Endothelial cell of umbilical vein (primary cell): ENCODE measurements around the gene GAA. TPM values are rescaled to one million over a fixed set of nuclear protein-coding genes. Genes with fewer than 3 reads are reported as not detected.

Experiments
- BruUV-seq: library from RNA; stranded (reverse); fragments of 400-500 nt; replicated peaks from 2 replicates; lab custom pipeline; 2021; lab: Mats Ljungman, UMichigan
- CTCF ChIA-PET: fragments of 300-600, 350-600 bp; sonication (Branson Sonifier 250); formaldehyde crosslinking; loops from one replicate; lab custom pipeline; 2021; ENCODE audit warnings: antibody characterized with exemption, inconsistent platforms; lab: Charles Lee
- POLR2A ChIA-PET: fragments of 300-600, 350-600 bp; sonication (Branson Sonifier 250); formaldehyde crosslinking; loops from one replicate; lab custom pipeline; 2021; ENCODE audit warnings: antibody characterized with exemption, inconsistent platforms; lab: Charles Lee
- DNase-seq: peaks from one replicate; pipeline ENCODE4 v3.0.0-alpha.2; 2011; ENCODE audit warnings: low read depth, low spot score
- FAIRE-seq: peaks from 2 replicates; lab custom pipeline; 2011; peaks lifted over from hg19 to GRCh38; lab: Jason Lieb, UNC
- H2AFZ ChIP-seq: 2 replicates; pipeline ENCODE4 v1.6.0; 2012; ENCODE audit warnings: low read depth, low read length, control low read depth, inconsistent platforms
- H3K27ac ChIP-seq: 2 replicates; pipeline ENCODE4 v1.5.1; 2011; ENCODE audit warnings: low read depth, mild to moderate bottlenecking, control low read depth, low read length, moderate library complexity; ENCODE audit not compliant: insufficient read depth
- H3K27me3 ChIP-seq, 2 experiments: 2 replicates each; pipeline versions ENCODE4 v1.6.0 to v1.6.1; 2011; ENCODE audit warnings: low read length in 2 of 2, mixed read lengths in 1 of 2; ENCODE audit not compliant: control insufficient read depth in 2 of 2, insufficient read depth in 2 of 2
- H3K36me3 ChIP-seq, 2 experiments: 2 replicates in 1 of 2; 3 replicates in 1 of 2; pipeline ENCODE4 v1.5.1; 2011; ENCODE audit warnings: low read length in 2 of 2, mild to moderate bottlenecking in 1 of 2, moderate library complexity in 1 of 2; ENCODE audit not compliant: control insufficient read depth in 2 of 2, insufficient read depth in 2 of 2; ENCODE audit errors: extremely low read depth in 1 of 2
- H3K4me1 ChIP-seq: 3 replicates; pipeline ENCODE4 v1.5.1; 2011; ENCODE audit warnings: mild to moderate bottlenecking, low read length; ENCODE audit not compliant: control insufficient read depth, insufficient read depth; ENCODE audit errors: extremely low read depth
- H3K4me2 ChIP-seq: 2 replicates; pipeline ENCODE4 v1.6.1; 2011; ENCODE audit warnings: low read length, control low read depth, mixed read lengths; ENCODE audit not compliant: insufficient read depth
- H3K4me3 ChIP-seq, 3 experiments: fragments of 200-600 bp in 1 of 3; sonication (generic), shearing (Covaris generic) in 1 of 3; replicated peaks in 1 of 3; 2 replicates each; pipeline ENCODE4 v1.5.1; 2011 to 2016; ENCODE audit warnings: control low read depth in 3 of 3, low read length in 3 of 3, mild to moderate bottlenecking in 2 of 3, inconsistent platforms in 1 of 3, low read depth in 1 of 3, moderate library complexity in 1 of 3; ENCODE audit not compliant: insufficient read depth in 1 of 3
- H3K79me2 ChIP-seq: 2 replicates; pipeline ENCODE4 v1.6.0; 2012; ENCODE audit warnings: low read length, inconsistent platforms; ENCODE audit not compliant: control insufficient read depth, insufficient read depth
- H3K9ac ChIP-seq: replicated peaks from 2 replicates; pipeline ENCODE3; 2011; ENCODE audit warnings: low read length, control low read depth; ENCODE audit not compliant: insufficient read depth; ENCODE audit errors: extremely low read depth
- H3K9me1 ChIP-seq: replicated peaks from 3 replicates; pipeline ENCODE4 v1.6.0; 2011; ENCODE audit warnings: mild to moderate bottlenecking, low read length; ENCODE audit not compliant: control insufficient read depth, insufficient read depth; ENCODE audit errors: extremely low read depth
- H3K9me3 ChIP-seq: replicated peaks from 2 replicates; pipeline ENCODE4 v1.5.1; 2012; ENCODE audit warnings: low read length, inconsistent platforms; ENCODE audit not compliant: control insufficient read depth, insufficient read depth
- H4K20me1 ChIP-seq: replicated peaks from 2 replicates; pipeline ENCODE3; 2011; ENCODE audit warnings: mild to moderate bottlenecking, low read length; ENCODE audit not compliant: control insufficient read depth, insufficient read depth; ENCODE audit errors: extremely low read depth
- CTCF ChIP-seq, 2 donors: IDR thresholded peaks; 1 replicate in 1 of 2; 2 replicates in 1 of 2; pipeline ENCODE4 v1.5.1; 2011; ENCODE audit warnings: low read length in 2 of 2, mild to moderate bottlenecking in 2 of 2, moderate library complexity in 2 of 2, control low read depth in 1 of 2, inconsistent platforms in 1 of 2, low read depth in 1 of 2; ENCODE audit not compliant: insufficient read depth in 1 of 2; ENCODE audit errors: extremely low read depth in 1 of 2
- FOS ChIP-seq: IDR thresholded peaks from 2 replicates; pipeline ENCODE4 v1.6.1; 2011; ENCODE audit warnings: mild to moderate bottlenecking, low read length, moderate library complexity, borderline replicate concordance; ENCODE audit not compliant: insufficient read depth
- GATA2 ChIP-seq: IDR thresholded peaks from 2 replicates; pipeline ENCODE4 v1.7.0; 2011; ENCODE audit warnings: low read depth, mild to moderate bottlenecking, moderate library complexity, mixed read lengths, low read length; ENCODE audit not compliant: insufficient read length, insufficient read depth
- MAX ChIP-seq: IDR thresholded peaks from 2 replicates; pipeline ENCODE4 v1.6.1; 2011; ENCODE audit not compliant: insufficient read depth, insufficient read length
- dilution Hi-C: fragments of 300-500 bp; cut with MboI; formaldehyde crosslinking; loops from one replicate; pipeline ENCODE4 v1.15.0; 2019; ENCODE audit warnings: low sequenced_read_pairs; ENCODE audit not compliant: extremely low pct_ligation_motif_present
- intact Hi-C: fragments of 100-400 bp; cut with micrococcal nuclease; formaldehyde crosslinking; loops from one replicate; pipeline ENCODE4 v1.10.0; 2022
- polyA plus RNA-seq, 4 experiments: library from polyadenylated mRNA; depleted of rRNA in 3 of 4; stranded (reverse) in 3 of 4; unstranded in 1 of 4; fragments of >200 nt; gene quantifications; 2 replicates each; pipeline versions ENCODE4 v1.2.1 to v1.2.3, GENCODE V29; 2011 to 2012; ENCODE audit warnings: missing spikeins in 1 of 4
- total RNA-seq: library from RNA; stranded (reverse); gene quantifications from 2 replicates; pipeline ENCODE4 v1.2.3, GENCODE V29; 2021

GAA gene
- total and polyA plus RNA-seq, 2 donors (not counting 3 experiments of a cell fraction or from before 2014, with no cell fraction given), result 26.3 to 49.7 TPM

GRCh38 chr17:80110447-80110812, 9.0 kb downstream of the GAA start:
- FAIRE-seq (no peak), DNase-seq (no peak)
- CTCF ChIA-PET, result interaction anchor here (0.6 to 1.0 kb wide), 2 partner anchors 9 to 61 kb away, joined by 3 to 5 read pairs; partner anchors contain the start of gene GAA
- Histone ChIP-seq H3K4me1 (no peaks in the 10 kb centered on the region), H3K4me2 (no peak overlapping the region), H3K27me3 (no peaks in the 10 kb centered on the region), H3K9me1 (no peaks in the 10 kb centered on the region), H4K20me1 (no peaks in the 10 kb centered on the region), H3K4me3 (no peak overlapping the region), H3K36me3 (no peaks in the 10 kb centered on the region), H3K27ac (no peak overlapping the region), H3K9me3 (no peaks in the 10 kb centered on the region), H3K9ac (no peak overlapping the region), H2AFZ (no peak overlapping the region), H3K79me2 (no peaks in the 10 kb centered on the region)
- no peak for TF ChIP-seq MAX
- no peak for TF ChIP-seq GATA2
- no peak for TF ChIP-seq CTCF (IDR thresholded peaks at IDR 0.05; ENCODE audit: extremely low read depth in 1 of 2, insufficient read depth in 1 of 2, low read depth in 1 of 2, low read length in 2 of 2)
- no peak for TF ChIP-seq FOS
- dilution Hi-C loops (no loop called here), intact Hi-C loops (no loop called here)
- POLR2A ChIA-PET, result no interaction called here
- no TSS peak for BruUV-seq
